Heart right ventricle (tissue), 16 donors: ENCODE data around the gene GUK1. TPM values are rescaled to one million over a fixed set of nuclear protein-coding genes. Genes with fewer than 3 reads are reported as not detected.

Experiments
- ATAC-seq, 8 donors: fragments of 200-7000 bp; cut with Tn5 transposase; one replicate each; pipeline ENCODE4 v1.9.1; 2020; ENCODE audit warnings: mild to moderate bottlenecking in 8 of 8, moderate library complexity in 8 of 8, moderate number of reproducible peaks in 1 of 8
- DNase-seq, 2 donors: peaks; one replicate each; pipeline ENCODE4 v3.0.0-alpha.2; 2020
- H3K27ac ChIP-seq, 10 donors: fragments of 200-600 bp; sonication (generic) in 2 of 10; one replicate each; pipeline versions ENCODE4 v1.5.0 to v1.8.0; 2020 to 2022; ENCODE audit warnings: mild to moderate bottlenecking in 3 of 10
- H3K27me3 ChIP-seq, 7 donors: fragments of 200-600 bp; one replicate each; pipeline ENCODE4 v1.8.0; 2021 to 2022; ENCODE audit warnings: mild to moderate bottlenecking in 2 of 7
- H3K36me3 ChIP-seq, 9 donors: fragments of 200-600 bp; sonication (generic) in 1 of 9; one replicate each; pipeline versions ENCODE4 v1.5.0 to v1.8.0; 2020 to 2022; ENCODE audit warnings: mild to moderate bottlenecking in 2 of 9
- H3K4me1 ChIP-seq, 9 donors: fragments of 200-600 bp; sonication (generic) in 1 of 9; one replicate each; pipeline versions ENCODE4 v1.5.0 to v1.8.0; 2020 to 2022; ENCODE audit warnings: mild to moderate bottlenecking in 4 of 9
- H3K4me3 ChIP-seq, 10 donors: fragments of 200-600 bp; sonication (generic) in 2 of 10; one replicate each; pipeline versions ENCODE4 v1.5.0 to v1.8.0; 2020 to 2022; ENCODE audit warnings: mild to moderate bottlenecking in 7 of 10, moderate library complexity in 2 of 10
- H3K9me3 ChIP-seq, 11 donors: fragments of 200-600 bp in 10 of 11; sonication (generic) in 2 of 11; one replicate each; pipeline versions ENCODE4 v1.5.0 to v1.8.0; 2013 to 2022; ENCODE audit warnings: mild to moderate bottlenecking in 2 of 11, control low read depth in 1 of 11, moderate library complexity in 1 of 11
- CTCF ChIP-seq, 9 donors: fragments of 200-600 bp; sonication (generic) in 2 of 9; IDR thresholded peaks; one replicate each; pipeline versions ENCODE4 v1.5.0 to v1.8.0; 2021 to 2022; ENCODE audit warnings: antibody characterized with exemption in 9 of 9, mild to moderate bottlenecking in 5 of 9, moderate library complexity in 1 of 9
- WGBS, 2 donors: extraction: QIAGEN DNeasy Blood & Tissue Kit; methylation state at CpG; one replicate each; pipeline ENCODE4 v1.1.7; 2013; ENCODE audit warnings: inconsistent platforms in 1 of 2; 5-methylcytosine and 5-hydroxymethylcytosine counted together
- intact Hi-C, 10 donors: fragments of 100-400 bp; cut with DNase I; formaldehyde crosslinking; loops; one replicate each; pipeline versions ENCODE4 v1.11.1 to v1.14.2; 2022
- polyA plus RNA-seq, 2 donors: library from polyadenylated mRNA; stranded (reverse); fragments of 200-250 nt; gene quantifications; one replicate each; pipeline ENCODE4 v1.2.3, GENCODE V29; 2013
- total RNA-seq, 10 donors: library from RNA; stranded (reverse); fragmentation: NEBNext Ultra II Directional in 3 of 10; extraction: Animal tissue kit (Norgen Biotek cat#: 25700) in 3 of 10; gene quantifications; one replicate each; pipeline versions ENCODE4 v1.2.1 to v1.2.4, GENCODE V29; 2021 to 2023
- donor health status: Arrhythmogenic right ventricular cardiomyopathy.
- donor health status: ischemic (EF 13 %, LVEDD 7.1; RV severe dilation, severe dysfunction).
- donor health status: healthy with polysubstance abuse.
- donor health status: DM: no; HTN: yes; CAD: no.
- donor health status: DM: no; HTN: no; CAD: no.
- donor health status: ischemic (EF 25% LVEDD 6.9; RV normal size, moderate dysfunction).
- donor health status: ischemic (EF 25% LVEDD 5.7; RV mildly dilated, moderate dysfunction).
- donor health status: healthy.
- donor health status: DM: yes; HTN: yes; CAD: no.
- donor health status: Ischemic cardiomyopathy.
- donor health status: ischemic (EF 35%, LVEDD 5.7; RV mildly dilated, moderate dysfunction).
- donor health status: nonischemic (EF 11% LVEDD 7.7; RV severe dilation, severe dysfunction).
- donor health status: DM: yes; HTN: yes; CAD: no.
- donor health status: PGD.
- donor health status: ischemic (EF 29% LVEDD 5.4; RV normal size, mild dysfunction).
- donor health status: nonischemic (EF 23%, LVEDD 6.1; RV moderate dilation, normal function).

GUK1 gene
- total and polyA plus RNA-seq, 12 donors, result 121 to 474 (median 169) TPM

DNA sequence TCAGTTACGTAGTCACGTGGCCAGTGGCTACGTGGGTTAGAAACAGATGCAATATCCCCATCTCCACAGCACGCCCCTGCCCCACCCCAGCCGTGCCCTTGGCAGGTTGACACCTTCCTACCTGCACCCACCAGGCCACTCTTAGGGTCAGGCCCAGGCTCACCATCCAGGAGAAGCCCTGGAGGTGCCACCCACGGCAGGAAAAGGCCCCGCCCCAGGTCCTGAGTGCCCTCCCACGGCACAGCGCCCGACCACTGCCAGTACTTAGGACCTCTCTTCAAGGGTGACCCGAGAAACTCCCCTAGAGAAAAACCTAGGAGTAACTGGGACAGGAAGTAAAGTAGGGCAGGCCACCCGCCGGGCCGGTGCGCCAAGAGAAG, 38.5 kb upstream of the GUK1 start:
- peak overlapping the region in 7 of 10 donors; percentile 83 to 95 (median 92) for H3K27ac ChIP-seq
- H3K4me1 ChIP-seq, result peaks cover 12 to 44% (median 32%) of the 10 kb centered on the region in 9 donors
- TF ChIP-seq CTCF (IDR thresholded peaks at IDR 0.05), result no peak
- DNase-seq, result no peak
- H3K9me3 ChIP-seq, result no peaks in the 10 kb centered on the region
- no peaks in the 10 kb centered on the region for H3K27me3 ChIP-seq
- WGBS, 2 donors, result 59 to 72% methylated on average over 14 to 15 of the region's 15 CpGs
- H3K4me3 ChIP-seq, result peak overlapping the region in 8 of 10 donors; percentile 78 to 100 (median 93)
- intact Hi-C loops, result no loop called here
- peaks cover 6 to 64% (median 38%) of the 10 kb centered on the region in 9 donors for H3K36me3 ChIP-seq
- peak in 1 of 8 donors; percentile 0 for ATAC-seq

DNA sequence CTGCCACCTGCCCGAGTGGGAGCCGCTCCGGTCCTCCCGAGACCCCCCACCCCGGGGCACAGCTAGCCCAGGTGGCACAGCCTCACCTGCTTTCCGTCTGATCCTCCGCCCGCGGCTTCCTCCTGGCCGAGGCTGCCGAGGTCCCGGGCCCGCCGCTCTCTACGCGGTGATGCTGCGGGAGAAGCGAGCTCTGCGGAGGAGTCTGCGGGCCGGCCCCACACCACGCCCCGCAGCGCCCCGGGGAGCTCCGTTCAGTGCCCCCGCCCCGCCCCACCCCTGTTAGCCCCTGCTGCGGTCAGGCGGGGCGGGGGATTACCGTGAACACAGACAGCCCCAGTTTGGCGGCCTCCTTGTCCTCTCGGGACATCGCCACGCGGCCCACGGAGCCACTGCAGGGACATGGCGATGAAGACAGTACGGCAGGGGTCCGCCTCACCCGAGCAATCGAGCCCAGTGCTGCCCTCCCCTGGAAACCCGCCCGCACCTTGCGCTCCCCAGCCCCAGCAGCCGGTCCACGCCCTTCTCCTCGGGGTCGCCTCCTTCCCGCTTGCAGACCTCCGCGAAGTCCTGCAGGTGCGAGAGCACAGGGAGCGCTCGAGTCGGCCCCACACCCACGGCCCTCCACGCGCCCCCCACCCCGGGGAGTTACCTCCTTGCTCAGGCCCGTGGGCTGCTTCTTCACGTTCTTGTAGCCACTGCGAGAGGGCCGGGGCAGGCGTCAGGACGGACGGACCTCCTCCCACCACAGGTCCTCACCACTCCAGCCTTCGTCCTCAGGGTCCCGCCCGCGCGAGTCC, 37.9 kb upstream of the GUK1 start:
- no peaks in the 10 kb centered on the region for H3K9me3 ChIP-seq
- peak overlapping the region in 9 of 10 donors; percentile 83 to 95 (median 92) for H3K27ac ChIP-seq
- no peak for DNase-seq
- peaks cover 12 to 38% (median 29%) of the 10 kb centered on the region in 9 donors for H3K4me1 ChIP-seq
- H3K36me3 ChIP-seq, result peaks cover 6 to 64% (median 43%) of the 10 kb centered on the region in 9 donors
- intact Hi-C loops, result no loop called here
- ATAC-seq, result peak in 4 of 8 donors; percentile 0 to 14 (median 3)
- TF ChIP-seq CTCF (IDR thresholded peaks at IDR 0.05), result peak in 5 of 9 donors; percentile 20 to 38 (median 32)
- WGBS, 2 donors, result 12 to 15% methylated on average over 63 to 73 of the region's 73 CpGs
- H3K4me3 ChIP-seq, result peak overlapping the region; percentile 78 to 100 (median 94)
- H3K27me3 ChIP-seq, result no peaks in the 10 kb centered on the region

DNA sequence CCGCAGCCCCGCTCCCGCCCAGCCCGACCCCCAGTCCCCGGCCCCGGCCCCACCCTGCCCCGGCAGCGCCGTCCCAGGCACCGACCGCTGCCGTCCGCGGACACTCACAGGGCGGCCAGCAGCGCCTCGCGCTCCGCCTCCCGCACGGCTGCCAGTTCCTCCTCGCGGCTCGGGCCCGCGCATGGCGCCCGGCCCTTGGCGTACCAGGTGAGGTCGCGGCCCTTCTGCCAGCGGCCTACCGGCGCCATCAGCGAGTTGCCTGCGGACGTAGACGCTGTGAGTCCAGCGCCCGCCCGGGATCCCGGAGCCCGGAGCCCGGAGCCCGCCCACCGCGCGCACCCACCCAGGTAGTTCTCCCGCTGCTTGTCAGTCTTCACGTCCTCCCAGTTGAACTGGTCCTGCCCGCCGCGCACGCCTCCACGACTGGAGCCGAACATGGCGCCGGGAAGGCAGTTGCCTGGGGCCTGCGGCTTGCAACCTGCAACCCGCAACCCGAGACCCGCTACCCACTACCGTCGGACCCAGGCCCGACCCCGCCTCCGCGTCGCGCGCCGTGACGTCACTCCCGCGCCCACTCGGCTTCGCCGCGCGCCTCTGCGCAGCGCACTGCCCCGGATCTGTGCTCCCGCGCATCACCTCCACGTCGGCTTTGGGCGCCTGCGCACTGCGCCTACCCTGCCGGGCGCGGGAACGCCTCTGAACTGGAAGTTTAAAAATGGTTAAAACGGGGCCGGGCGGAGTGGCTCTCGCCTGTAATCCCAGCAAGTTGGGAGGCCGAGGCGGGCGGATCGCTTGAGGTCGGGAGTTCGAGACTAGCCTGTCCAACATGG, 37.1 kb upstream of the GUK1 start, which contains the start of gene C1orf35:
TSS of gene C1orf35 (minus strand) at position 535 of the 830 bp plus-strand sequence. CDS start at position 437, 98 bp downstream.
- DNase-seq, result peak; percentile 93 to 95
- intact Hi-C loops, result no loop called here
- TF ChIP-seq CTCF (IDR thresholded peaks at IDR 0.05), result no peak

More for the DNA sequence above, 37.1 kb upstream of the GUK1 start, which contains the start of gene C1orf35:
- Histone ChIP-seq H3K36me3 (peaks cover 5 to 64% (median 35%) of the 10 kb centered on the region in 9 donors), H3K9me3 (no peaks in the 10 kb centered on the region), H3K27ac (peak within 1 kb of the TSS; percentile 60 to 95 (median 92)), H3K4me1 (peaks cover 12 to 44% (median 35%) of the 10 kb centered on the region in 9 donors), H3K4me3 (peak within 1 kb of the TSS; percentile 78 to 100 (median 94)), H3K27me3 (no peaks in the 10 kb centered on the region)
- 0% methylated on average over 81 to 104 of the region's 104 CpGs for WGBS, 2 donors
- peak; percentile 87 to 95 (median 92) for ATAC-seq
